GM21619 (cell line): Measurements from ENCODE around the gene CAPN8.

Experiments
- ATAC-seq: cut with Tn5 transposase; IDR thresholded peaks from one replicate; pipeline ENCODE4 v1.9.1; 2021; ENCODE audit not compliant: unreplicated experiment

Gene CAPN8

GRCh38 chr1:223620297-223620897 is 45.1 kb downstream of the CAPN8 start:
- no peak for ATAC-seq

GRCh38 chr1:223618680-223619079 is 46.8 kb downstream of the CAPN8 start:
- ATAC-seq = no peak

GRCh38 chr1:223617323-223618070 is 48.0 kb downstream of the CAPN8 start:
- no peak for ATAC-seq

GRCh38 chr1:223616586-223616985 is 48.9 kb downstream of the CAPN8 start:
- no peak for ATAC-seq

DNA sequence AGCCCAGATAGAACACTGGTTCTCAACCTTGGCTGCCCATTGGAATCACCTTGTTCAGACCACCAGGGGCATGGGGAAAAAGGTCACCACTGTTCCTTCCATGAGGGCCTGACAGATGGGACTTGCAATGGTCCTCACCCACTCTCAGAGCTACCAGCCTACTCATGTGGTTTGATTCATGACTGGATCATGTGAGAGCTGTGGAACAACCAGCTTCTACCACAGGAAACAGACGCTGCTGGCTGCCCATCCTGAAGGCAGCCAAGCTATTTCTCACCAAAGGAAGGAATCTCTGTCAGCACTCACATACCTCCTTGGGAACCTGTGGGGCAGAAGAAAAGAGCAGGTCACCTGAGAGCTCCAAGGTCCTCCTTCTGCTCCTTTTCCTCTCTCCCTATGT is 53.6 kb downstream of the CAPN8 start:
- ATAC-seq = no peak

DNA sequence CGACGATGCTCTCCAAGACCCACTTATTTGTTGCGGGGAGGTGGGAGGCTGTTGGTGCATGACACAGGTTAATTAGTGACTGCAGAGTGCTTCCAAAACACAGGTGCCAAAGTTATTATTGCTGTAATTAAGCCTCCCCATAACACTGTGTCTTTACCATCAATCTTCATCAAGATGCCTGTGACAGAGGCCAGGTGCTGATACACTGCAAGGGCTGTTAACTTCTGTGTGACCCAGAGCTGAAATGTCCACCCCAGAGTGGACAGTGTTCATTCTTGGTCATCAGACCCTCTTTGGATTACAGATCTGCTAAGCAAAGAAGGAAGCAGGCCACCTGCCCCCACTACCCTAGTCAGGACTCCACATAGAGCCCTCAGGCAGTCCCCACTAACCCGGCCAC is 55.5 kb downstream of the CAPN8 start:
- ATAC-seq = no peak

GRCh38 chr1:223609066-223609465 is 56.4 kb downstream of the CAPN8 start:
- ATAC-seq = no peak

GRCh38 chr1:223558512-223558911 is 107.0 kb downstream of the CAPN8 start:
- ATAC-seq = no peak

DNA sequence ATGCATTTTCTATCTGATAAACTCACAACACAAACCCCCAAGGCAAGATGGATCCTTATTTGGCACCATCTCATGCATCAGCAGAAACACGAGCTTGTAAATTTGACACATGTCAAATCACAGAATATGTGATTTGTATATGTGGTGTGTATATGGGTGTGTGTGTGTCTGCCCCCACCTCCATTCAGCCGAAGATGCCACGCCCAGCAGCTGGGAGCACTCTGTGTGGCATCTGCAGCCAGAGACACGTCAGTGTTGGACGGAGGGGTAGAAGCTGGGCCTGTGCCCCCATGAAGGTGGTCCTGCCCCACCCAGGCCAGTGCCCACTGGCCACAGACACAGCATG is 108.4 kb downstream of the CAPN8 start:
- no peak for ATAC-seq

DNA sequence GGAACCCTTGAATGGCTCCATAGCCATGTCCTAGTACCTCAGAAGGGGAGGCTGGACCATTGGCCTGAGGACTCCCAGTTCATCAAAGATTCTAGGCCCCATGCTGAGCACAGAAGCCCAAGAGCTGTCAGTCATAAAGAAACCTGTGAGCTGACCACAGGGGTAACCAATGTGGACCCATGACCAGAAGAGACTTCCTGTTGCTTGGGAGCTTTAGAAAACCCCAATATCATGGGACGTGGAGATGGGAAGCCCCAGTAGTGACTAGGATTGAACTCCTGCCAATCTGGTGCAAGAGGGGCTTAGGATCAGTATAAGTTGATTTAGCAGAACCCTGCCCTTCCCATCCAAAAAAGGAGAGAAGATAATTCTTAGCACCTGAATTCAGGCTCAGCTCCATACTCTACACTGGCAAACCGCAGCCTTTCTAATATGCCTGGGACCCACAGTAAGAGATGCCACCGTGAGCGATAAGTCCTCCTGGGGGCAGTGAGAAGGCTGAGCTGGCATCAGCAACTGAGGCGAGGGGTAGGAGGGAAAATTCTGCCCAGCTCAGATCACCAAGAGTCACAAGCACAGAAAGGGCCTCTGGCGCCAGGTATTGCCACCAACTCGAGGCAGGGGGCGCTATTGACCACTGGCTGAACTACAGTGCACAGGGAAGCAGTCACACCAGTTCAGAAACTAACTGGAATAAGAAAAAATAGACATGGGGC is 108.9 kb downstream of the CAPN8 start:
- peak; percentile 91 for ATAC-seq

GRCh38 chr1:223553957-223554356 is 111.5 kb downstream of the CAPN8 start:
- no peak for ATAC-seq

DNA sequence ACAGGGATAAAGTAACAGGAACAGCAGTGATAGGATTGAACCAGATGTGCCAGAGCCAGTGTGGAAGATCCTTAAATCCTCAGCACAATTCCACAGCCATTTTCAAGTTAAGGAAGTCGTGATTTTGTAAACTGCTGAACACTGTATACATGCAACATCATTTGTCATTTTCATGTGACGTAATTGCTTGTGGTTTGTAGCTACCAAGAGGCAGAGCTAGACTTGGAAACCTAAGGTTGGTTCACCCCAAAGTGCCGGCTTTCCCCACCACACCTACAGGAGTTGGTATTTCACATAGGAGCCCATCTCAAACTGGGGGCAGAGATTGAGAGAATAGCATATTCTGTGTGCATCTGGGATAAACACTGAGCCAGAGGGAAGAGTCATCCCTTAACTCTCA is 113.9 kb downstream of the CAPN8 start:
- ATAC-seq = no peak

DNA sequence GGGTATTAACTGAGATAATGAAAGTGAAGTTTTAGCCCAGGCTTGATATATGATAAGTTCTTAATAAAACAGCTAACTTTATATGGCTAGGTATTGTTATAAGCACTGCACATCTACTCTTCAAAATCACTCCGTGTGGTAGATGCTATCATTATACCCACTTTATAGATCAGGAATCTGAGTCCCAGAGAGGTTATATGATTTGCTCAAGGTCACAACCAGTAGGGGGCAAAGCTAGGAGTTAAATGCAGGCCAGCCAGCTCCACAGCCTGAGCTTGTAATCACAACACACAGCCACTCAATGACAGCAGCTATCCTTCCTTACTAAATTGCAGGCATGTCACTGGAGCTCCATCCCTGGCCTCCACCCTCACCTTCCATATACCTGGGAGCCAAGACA is 115.8 kb downstream of the CAPN8 start:
- ATAC-seq = no peak

- no peak for ATAC-seq
Measured at GRCh38 chr1:223547316-223548114, 118.0 kb downstream of the CAPN8 start.

DNA sequence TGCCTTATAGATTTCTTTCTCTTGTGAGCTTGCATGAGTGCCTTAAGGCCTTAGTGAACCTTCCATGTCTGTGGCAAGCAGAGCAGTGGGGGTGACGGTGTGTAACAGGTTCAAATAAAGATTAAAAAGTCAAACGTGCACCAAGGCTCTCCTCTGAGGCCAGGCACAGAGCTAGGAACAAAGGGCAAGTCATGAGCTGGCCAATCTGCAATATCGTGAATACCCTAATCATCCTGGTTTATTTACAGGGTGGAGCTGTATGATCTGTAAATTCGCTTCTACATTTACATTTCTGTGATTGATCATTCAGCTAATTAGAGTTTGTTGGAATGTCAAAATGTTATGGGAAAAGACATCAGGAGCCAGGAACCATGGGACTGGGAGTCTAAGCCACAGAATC is 120.2 kb downstream of the CAPN8 start:
- no peak for ATAC-seq

DNA sequence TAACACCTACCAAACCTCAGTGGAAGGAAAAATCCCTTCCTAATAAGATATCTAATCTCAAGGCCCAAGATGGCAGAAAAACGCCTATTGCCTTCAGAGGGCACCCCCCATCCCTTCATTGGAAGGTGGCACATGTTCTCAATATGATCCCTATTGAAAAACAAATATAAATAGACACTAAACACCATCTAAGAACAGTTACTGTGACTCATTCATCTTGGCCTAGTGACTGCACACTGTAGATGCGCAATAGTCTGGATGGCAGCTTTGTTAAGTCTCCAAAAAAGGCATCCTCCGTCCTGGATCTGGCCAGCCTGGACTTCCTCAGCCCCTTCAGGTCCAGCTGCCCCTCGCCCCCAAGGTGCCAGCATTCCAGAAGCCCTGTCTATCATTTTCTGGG is 121.9 kb downstream of the CAPN8 start:
- ATAC-seq = no peak

GRCh38 chr1:223542831-223543230 is 122.7 kb downstream of the CAPN8 start:
- ATAC-seq = no peak

DNA sequence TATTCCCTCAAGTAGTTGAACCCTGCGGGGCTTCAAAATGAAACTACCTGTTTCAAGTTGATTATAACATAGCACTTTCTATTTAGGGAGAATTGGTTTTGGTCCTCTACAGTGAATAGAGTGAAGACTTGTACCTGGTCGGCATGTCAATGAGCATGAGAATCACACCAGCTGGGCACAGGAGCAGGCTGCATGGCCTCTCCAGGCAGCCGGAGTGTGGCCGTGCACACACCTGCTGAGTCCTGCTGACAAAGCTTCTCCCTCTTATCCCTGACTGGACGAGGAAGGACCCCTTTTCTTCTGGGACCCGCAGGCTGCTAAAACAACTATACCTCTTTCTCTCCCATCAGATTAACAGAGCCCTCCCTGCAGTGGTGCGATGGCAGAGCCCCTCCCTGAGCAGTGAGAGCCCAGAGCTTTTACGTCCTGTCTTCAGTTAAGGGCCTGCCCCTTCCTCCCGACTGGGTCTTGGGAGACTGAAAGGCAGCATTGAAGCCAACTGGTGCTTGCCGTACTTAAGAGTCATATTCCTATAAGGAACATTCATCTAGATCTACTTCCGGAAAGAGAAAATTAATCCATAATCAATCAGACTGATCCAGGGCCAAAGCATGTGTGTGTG is 124.9 kb downstream of the CAPN8 start:
- no peak for ATAC-seq

DNA sequence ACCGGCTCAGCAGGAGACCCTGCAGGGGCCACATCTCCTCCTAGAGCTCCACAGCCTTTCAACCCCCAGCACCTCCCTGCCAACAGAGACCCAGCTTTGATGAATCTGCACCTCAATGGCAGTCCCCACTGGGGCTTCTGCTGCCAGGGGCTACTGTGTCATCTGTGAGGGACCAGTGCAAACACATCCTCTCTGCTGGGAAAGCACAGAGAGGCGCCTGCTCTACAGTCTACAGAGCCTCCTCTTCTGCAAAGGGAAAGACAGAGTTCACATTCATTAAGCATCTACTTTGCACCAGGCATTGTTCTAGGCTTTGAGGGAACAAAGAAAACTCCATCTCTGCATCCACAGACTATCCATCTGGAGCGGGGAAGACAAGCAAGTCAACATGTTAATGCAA is 125.8 kb downstream of the CAPN8 start:
- ATAC-seq = no peak

DNA sequence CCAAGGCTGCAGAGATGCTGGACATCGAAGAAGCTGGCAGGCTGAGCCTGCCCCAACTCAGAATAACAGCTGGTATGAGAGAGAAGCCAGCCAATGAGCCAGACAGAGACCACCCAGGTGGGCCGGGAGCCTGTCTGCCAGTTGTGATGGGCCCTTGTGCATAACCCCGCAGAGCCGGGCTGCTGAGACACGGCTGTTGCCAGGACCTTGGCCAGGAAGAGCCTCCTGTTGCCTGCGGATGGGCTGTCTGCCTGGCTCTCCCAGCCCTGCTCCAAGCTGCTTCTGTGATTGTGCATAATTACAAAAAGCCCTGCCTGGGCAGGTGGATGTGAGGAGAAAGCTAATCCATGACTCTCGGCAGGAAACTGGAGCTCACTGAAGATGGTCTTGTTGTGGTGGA is 126.5 kb downstream of the CAPN8 start:
- no peak for ATAC-seq

DNA sequence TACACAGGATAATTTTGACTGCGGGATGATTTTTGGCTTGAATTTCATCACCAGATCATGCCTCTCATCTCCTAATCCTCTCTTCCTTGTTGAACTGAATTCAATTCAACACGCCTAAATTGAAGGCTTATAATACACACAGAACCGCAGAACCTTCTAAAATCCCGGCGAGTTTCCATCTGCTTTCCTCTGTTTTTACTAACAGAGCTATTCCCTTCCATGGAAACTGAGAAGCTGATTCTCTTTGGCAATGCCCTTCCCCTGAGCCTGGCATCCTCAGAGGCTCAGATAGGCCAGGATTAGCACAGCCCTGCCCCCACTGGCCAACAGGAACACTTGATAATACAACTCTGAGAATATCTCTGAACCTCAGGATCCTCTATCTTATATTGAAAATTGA is 130.2 kb downstream of the CAPN8 start:
- no peak for ATAC-seq
